Tibial nerve (tissue), 4 donors: Measurements from ENCODE around the gene TBC1D5. TPM values are rescaled to one million over a fixed set of nuclear protein-coding genes. Genes with fewer than 3 reads are reported as not detected.
"Not testable (repeated sequence)": the region's sequence is repeated elsewhere in the genome, so short reads cannot be mapped to it uniquely, and the experiment has no call there.

Experiments used
- DNase-seq, 2 donors: peaks; one replicate each; pipeline ENCODE4 v3.0.0-alpha.2; 2019; ENCODE audit warnings: low spot score in 2 of 2
- H3K27ac ChIP-seq, 4 donors: fragments of 200-600 bp; sonication (generic) in 3 of 4; one replicate each; pipeline ENCODE4 v1.5.1; 2017 to 2019; ENCODE audit warnings: mild to moderate bottlenecking in 1 of 4
- H3K27me3 ChIP-seq, 2 donors: fragments of 200-600 bp; sonication (generic) in 1 of 2; one replicate each; pipeline versions ENCODE4 v1.5.1 to v1.6.0; 2017 to 2019
- H3K36me3 ChIP-seq, 3 donors: fragments of 200-600 bp; sonication (generic); one replicate each; pipeline ENCODE4 v1.5.1; 2018 to 2019
- H3K4me1 ChIP-seq, 4 donors: fragments of 200-600 bp; sonication (generic) in 3 of 4; one replicate each; pipeline ENCODE4 v1.5.1; 2017 to 2019
- H3K4me3 ChIP-seq, 4 donors: fragments of 200-600 bp; sonication (generic) in 3 of 4; one replicate each; pipeline ENCODE4 v1.5.1; 2017 to 2019; ENCODE audit warnings: mild to moderate bottlenecking in 1 of 4, moderate library complexity in 1 of 4
- H3K9me3 ChIP-seq, 4 donors: fragments of 200-600 bp; sonication (generic) in 3 of 4; one replicate each; pipeline ENCODE4 v1.5.1; 2017 to 2019
- EP300 ChIP-seq, 2 donors: sonication (generic); formaldehyde crosslinking; IDR thresholded peaks; one replicate each; pipeline ENCODE4 v1.6.1; 2017; ENCODE audit warnings: antibody characterized with exemption in 2 of 2, mild to moderate bottlenecking in 1 of 2
- POLR2A ChIP-seq, 2 donors: fragments of 450-650 bp; IDR thresholded peaks; one replicate each; pipeline ENCODE4 v1.6.1; 2017; ENCODE audit warnings: antibody characterized with exemption in 2 of 2, mild to moderate bottlenecking in 2 of 2, moderate library complexity in 2 of 2
- WGBS, 2 donors: methylation state at CpG; one replicate each; pipeline ENCODE4 v1.1.5; 2018; 5-methylcytosine and 5-hydroxymethylcytosine counted together
- total RNA-seq, 4 donors: library from RNA; depleted of rRNA; stranded (reverse); fragments of >200 nt; gene quantifications; one replicate each; pipeline ENCODE4 v1.1.0, GENCODE V29; 2016
- TF ChIP-seq, protein P1 (sequence below), 5 experiments: fragments of 200-600 bp in 3 of 5; fragments of 450-650 bp in 2 of 5; sonication (generic) in 3 of 5; IDR thresholded peaks; one replicate each; pipeline ENCODE4 v1.5.1; 2016 to 2019; ENCODE audit warnings: antibody characterized with exemption in 5 of 5, mild to moderate bottlenecking in 3 of 5, moderate library complexity in 2 of 5

The TBC1D5 gene
- total RNA-seq, 4 donors from 2014 or later = 55.2 to 128 (median 79.4) TPM

DNA sequence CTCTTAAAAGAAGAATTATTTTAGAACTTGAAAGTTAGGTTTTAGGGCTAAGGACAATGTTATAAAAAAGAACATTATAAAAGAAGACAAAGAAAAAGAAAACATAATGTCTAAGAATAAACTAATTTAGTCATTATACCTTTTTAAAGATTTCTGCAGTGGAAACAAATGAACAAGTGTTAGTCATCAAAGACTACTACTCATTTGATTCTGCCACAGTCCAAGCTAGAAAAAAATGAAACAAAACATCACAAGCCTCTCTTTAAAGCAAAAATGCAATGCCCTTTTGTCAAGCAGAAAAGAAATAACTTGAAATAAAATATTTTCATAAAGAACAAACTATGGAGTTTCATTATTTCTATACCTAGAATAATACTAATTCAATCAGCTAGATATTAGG lies 102.0 kb downstream of the TBC1D5 start:
- no peak overlapping the region for H3K4me3 ChIP-seq
- no peaks in the 10 kb centered on the region for H3K27me3 ChIP-seq
- H3K27ac ChIP-seq = no peak overlapping the region
- H3K4me1 ChIP-seq = peaks cover 0 to 28% (median 3%) of the 10 kb centered on the region in 4 donors
- no peak for DNase-seq
- H3K9me3 ChIP-seq = no peaks in the 10 kb centered on the region
- TF ChIP-seq POLR2A (IDR thresholded peaks at IDR 0.05) = no peak
- TF ChIP-seq, protein P1, sequence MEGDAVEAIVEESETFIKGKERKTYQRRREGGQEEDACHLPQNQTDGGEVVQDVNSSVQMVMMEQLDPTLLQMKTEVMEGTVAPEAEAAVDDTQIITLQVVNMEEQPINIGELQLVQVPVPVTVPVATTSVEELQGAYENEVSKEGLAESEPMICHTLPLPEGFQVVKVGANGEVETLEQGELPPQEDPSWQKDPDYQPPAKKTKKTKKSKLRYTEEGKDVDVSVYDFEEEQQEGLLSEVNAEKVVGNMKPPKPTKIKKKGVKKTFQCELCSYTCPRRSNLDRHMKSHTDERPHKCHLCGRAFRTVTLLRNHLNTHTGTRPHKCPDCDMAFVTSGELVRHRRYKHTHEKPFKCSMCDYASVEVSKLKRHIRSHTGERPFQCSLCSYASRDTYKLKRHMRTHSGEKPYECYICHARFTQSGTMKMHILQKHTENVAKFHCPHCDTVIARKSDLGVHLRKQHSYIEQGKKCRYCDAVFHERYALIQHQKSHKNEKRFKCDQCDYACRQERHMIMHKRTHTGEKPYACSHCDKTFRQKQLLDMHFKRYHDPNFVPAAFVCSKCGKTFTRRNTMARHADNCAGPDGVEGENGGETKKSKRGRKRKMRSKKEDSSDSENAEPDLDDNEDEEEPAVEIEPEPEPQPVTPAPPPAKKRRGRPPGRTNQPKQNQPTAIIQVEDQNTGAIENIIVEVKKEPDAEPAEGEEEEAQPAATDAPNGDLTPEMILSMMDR (IDR thresholded peaks at IDR 0.05) = no peak
- no peak for TF ChIP-seq EP300 (IDR thresholded peaks at IDR 0.05)
- no peaks in the 10 kb centered on the region for H3K36me3 ChIP-seq

DNA sequence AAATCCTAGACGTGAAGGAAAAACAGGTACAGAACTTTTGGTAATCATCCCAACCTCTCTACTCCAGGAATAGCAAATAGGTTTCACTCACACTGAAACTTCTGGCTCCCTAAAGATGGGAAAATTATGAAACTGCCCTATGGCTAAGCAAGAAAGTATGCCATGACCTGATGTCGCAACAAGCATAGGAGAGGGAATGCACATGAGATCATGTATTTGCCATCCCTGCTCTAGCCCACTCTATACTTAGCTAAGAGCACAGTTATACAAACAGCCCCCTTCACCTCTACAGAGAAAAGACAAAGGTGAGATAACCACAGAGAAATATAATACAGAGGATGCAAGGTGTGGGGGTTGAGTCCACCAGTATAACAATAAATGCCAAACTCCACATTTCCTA lies 102.7 kb downstream of the TBC1D5 start:
- H3K4me3 ChIP-seq = no peak overlapping the region
- H3K36me3 ChIP-seq = no peaks in the 10 kb centered on the region
- peaks cover 0 to 23% (median 2%) of the 10 kb centered on the region in 4 donors for H3K4me1 ChIP-seq
- H3K27me3 ChIP-seq = no peaks in the 10 kb centered on the region
- TF ChIP-seq EP300 (IDR thresholded peaks at IDR 0.05) = peak in 1 of 2 donors; percentile 12
- TF ChIP-seq POLR2A (IDR thresholded peaks at IDR 0.05) = no peak
- TF ChIP-seq, protein P1 (IDR thresholded peaks at IDR 0.05) = no peak
- WGBS, 2 donors = 94 to 97% methylated on average over 2 of the region's 2 CpGs
- no peak overlapping the region for H3K27ac ChIP-seq
- no peak for DNase-seq
- H3K9me3 ChIP-seq = no peaks in the 10 kb centered on the region

DNA sequence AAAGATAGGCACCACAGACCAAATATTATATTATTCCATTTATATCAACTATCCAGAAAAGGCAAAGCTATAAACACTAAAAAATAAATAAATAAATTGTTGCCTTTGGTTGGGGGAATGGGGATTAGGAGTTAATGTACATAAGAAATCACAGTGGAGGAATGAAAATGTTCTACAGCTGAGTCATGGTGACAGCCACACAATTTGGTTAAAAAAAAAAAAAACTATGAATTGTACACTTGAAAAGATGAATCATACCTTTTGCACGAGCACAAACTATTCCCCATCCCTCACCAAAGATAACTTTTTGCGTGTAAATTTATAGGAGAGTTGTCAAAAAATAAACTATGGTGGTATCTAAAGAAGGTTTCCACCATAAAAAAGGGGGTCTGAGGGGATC lies 103.2 kb downstream of the TBC1D5 start:
- DNase-seq = no peak
- WGBS, 2 donors = 71 to 78% methylated on average over 2 of the region's 2 CpGs
- H3K36me3 ChIP-seq = no peaks in the 10 kb centered on the region
- H3K4me1 ChIP-seq = peaks cover 0 to 23% (median 0%) of the 10 kb centered on the region in 4 donors
- no peaks in the 10 kb centered on the region for H3K27me3 ChIP-seq
- no peak overlapping the region for H3K4me3 ChIP-seq
- no peak overlapping the region for H3K27ac ChIP-seq
- no peaks in the 10 kb centered on the region for H3K9me3 ChIP-seq
- TF ChIP-seq EP300 (IDR thresholded peaks at IDR 0.05) = no peak

DNA sequence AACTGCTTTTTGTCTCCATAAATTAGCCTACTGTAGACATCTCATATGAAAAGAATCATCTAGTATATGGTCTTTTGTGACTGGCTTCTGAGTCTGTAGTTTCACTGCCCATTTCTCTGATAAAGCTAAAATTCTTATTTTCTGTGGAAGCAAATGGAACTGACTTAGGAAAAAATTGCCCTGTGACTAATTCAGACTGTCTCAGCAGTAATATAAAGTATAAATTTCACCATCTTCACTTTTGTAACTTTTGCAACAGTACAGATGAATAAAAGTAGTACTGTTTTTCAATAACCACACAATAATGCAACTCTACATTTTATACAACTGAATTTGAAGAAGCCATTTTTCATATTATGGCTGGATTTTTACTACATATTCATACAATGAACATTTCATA lies 104.1 kb downstream of the TBC1D5 start:
- H3K4me3 ChIP-seq = no peak overlapping the region
- TF ChIP-seq EP300 (IDR thresholded peaks at IDR 0.05) (no peak), POLR2A (IDR thresholded peaks at IDR 0.05) (no peak)
- TF ChIP-seq, protein P1 (IDR thresholded peaks at IDR 0.05) = no peak

DNA sequence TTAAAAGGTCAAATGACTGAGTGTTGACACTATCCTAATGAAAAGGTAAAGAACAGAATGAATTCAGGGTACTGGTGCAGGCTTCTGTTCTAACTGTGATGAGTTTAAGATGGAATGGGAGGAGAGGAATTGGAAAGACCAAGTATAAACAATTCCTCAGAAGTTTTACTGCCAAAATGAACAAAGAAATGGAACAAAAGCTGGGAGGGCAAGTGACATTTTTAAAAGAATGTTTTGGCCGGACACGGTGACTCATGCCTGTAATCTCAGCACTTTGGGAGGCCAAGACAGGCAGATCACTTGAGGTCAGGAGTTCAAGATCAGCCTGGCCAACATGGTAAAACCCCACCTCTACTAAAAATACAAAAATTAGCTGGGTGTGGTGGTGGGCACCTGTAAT lies 106.8 kb downstream of the TBC1D5 start:
- peak overlapping the region in 1 of 4 donors; percentile 60 for H3K27ac ChIP-seq
- not testable (repeated sequence) for H3K9me3 ChIP-seq, H3K36me3 ChIP-seq, H3K4me3 ChIP-seq, DNase-seq, H3K27me3 ChIP-seq
- WGBS, 2 donors = 6 to 23% methylated on average over 2 of the region's 2 CpGs
- peaks cover 0 to 39% (median 0%) of the 10 kb centered on the region in 4 donors for H3K4me1 ChIP-seq

More for the DNA sequence above, 104.1 kb downstream of the TBC1D5 start:
- no peak for DNase-seq
- Histone ChIP-seq H3K27me3 (no peaks in the 10 kb centered on the region), H3K27ac (no peak overlapping the region), H3K9me3 (no peaks in the 10 kb centered on the region), H3K36me3 (no peaks in the 10 kb centered on the region), H3K4me1 (peaks cover 0 to 23% (median 0%) of the 10 kb centered on the region in 4 donors)

DNA sequence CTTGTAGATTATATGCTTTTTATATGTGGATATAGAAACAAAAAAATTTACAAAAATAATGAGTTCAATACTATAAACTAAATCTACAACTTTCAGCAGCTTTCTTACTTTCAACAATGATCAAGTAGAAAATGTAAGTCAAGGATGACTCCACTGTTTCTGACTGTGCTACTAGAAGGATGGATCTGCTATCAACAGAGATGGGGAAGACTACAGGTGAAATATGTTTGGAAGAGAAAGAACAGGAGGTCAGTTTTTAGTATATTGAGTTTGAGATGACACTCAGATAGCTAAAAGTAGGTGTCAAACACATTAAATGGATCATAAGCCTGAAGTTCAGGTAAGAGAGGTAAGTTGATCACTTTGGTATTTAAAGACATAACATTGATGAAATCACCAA lies 107.5 kb downstream of the TBC1D5 start:
- H3K27me3 ChIP-seq = no peaks in the 10 kb centered on the region
- no peak overlapping the region for H3K27ac ChIP-seq
- peaks cover 0 to 37% (median 0%) of the 10 kb centered on the region in 4 donors for H3K4me1 ChIP-seq
- DNase-seq = no peak
- H3K9me3 ChIP-seq = no peaks in the 10 kb centered on the region
- no peaks in the 10 kb centered on the region for H3K36me3 ChIP-seq
- TF ChIP-seq, protein P1 (IDR thresholded peaks at IDR 0.05) = no peak
- TF ChIP-seq POLR2A (IDR thresholded peaks at IDR 0.05) = no peak
- no peak for TF ChIP-seq EP300 (IDR thresholded peaks at IDR 0.05)
- H3K4me3 ChIP-seq = no peak overlapping the region
